HepG2 (cell line): ENCODE measurements around the gene ITGB6. TPM values are rescaled to one million over a fixed set of nuclear protein-coding genes. Genes with fewer than 3 reads are reported as not detected.

Experiments
- ATAC-seq: fragments of 200-7000 bp; cut with Tn5 transposase; 3 replicates; pipeline ENCODE4 v1.9.1; 2020; ENCODE audit warnings: mild to moderate bottlenecking, moderate library complexity
- BruUV-seq: library from RNA; stranded (reverse); fragments of 400-500 nt; replicated peaks from 2 replicates; lab custom pipeline; 2021; lab: Mats Ljungman, UMichigan
- CTCF ChIA-PET: fragments of 300-600 bp; formaldehyde crosslinking; extraction: SDS; loops from one replicate; lab custom pipeline; 2021; ENCODE audit warnings: low total read pairs, inconsistent platforms, low intra/inter-chr PET ratio; lab: Yijun Ruan, JAX
- POLR2A ChIA-PET: fragments of 350-600 bp; sonication (Branson Sonifier 250); formaldehyde crosslinking; loops from one replicate; lab custom pipeline; 2020; ENCODE audit warnings: antibody characterized with exemption, inconsistent platforms; lab: Yijun Ruan, JAX
- DNase-seq: peaks from one replicate; pipeline ENCODE4 v3.0.0-alpha.2; 2015; ENCODE audit warnings: low spot score
- FAIRE-seq: peaks from 3 replicates; lab custom pipeline; 2011; peaks lifted over from hg19 to GRCh38; lab: Jason Lieb, UNC
- H2AFZ ChIP-seq: one replicate; pipeline ENCODE4 v1.6.1; 2011; ENCODE audit warnings: low read length, inconsistent platforms
- H3K27ac ChIP-seq: fragments of 300-600 bp; 3 replicates; pipeline ENCODE4 v1.8.0; 2011; ENCODE audit warnings: mixed run types, mild to moderate bottlenecking, mixed read lengths, low read length, inconsistent platforms; ENCODE audit not compliant: insufficient read depth; ENCODE audit errors: extremely low read length
- H3K27me3 ChIP-seq, 2 experiments: fragments of 200-600 bp in 1 of 2; 2 replicates in 1 of 2; 3 replicates in 1 of 2; pipeline versions ENCODE4 v1.6.0 to v1.8.0; 2011; ENCODE audit warnings: low read length in 2 of 2, mild to moderate bottlenecking in 2 of 2, moderate library complexity in 2 of 2, inconsistent platforms in 1 of 2; ENCODE audit not compliant: insufficient read depth in 2 of 2, control insufficient read depth in 1 of 2
- H3K36me3 ChIP-seq, 2 experiments: fragments of 200-600 bp in 1 of 2; replicated peaks in 1 of 2; 2 replicates in 1 of 2; 3 replicates in 1 of 2; pipeline versions ENCODE4 v1.5.1 to v1.8.0; 2011; ENCODE audit warnings: low read length in 2 of 2, inconsistent platforms in 1 of 2; ENCODE audit not compliant: insufficient read depth in 2 of 2, control insufficient read depth in 1 of 2
- H3K4me1 ChIP-seq: 2 replicates; pipeline ENCODE4 v1.5.1; 2012; ENCODE audit warnings: low read length, inconsistent platforms; ENCODE audit not compliant: insufficient read depth
- H3K4me2 ChIP-seq: 2 replicates; pipeline ENCODE4 v1.6.0; 2011; ENCODE audit warnings: low read depth, low read length, inconsistent platforms
- H3K4me3 ChIP-seq, 3 experiments: fragments of 200-600 bp in 1 of 3; sonication (generic), shearing (Covaris generic) in 1 of 3; replicated peaks in 1 of 3; 2 replicates each; pipeline ENCODE4 v1.5.1; 2011 to 2016; ENCODE audit warnings: low read length in 3 of 3, inconsistent platforms in 2 of 3, low read depth in 2 of 3, mild to moderate bottlenecking in 2 of 3, control low read depth in 1 of 3, mixed read lengths in 1 of 3; ENCODE audit not compliant: insufficient read depth in 1 of 3
- H3K79me2 ChIP-seq: one replicate; pipeline ENCODE4 v1.6.1; 2011; ENCODE audit warnings: low read length, inconsistent platforms; ENCODE audit not compliant: insufficient read depth
- H3K9ac ChIP-seq: 2 replicates; pipeline ENCODE4 v1.6.0; 2011; ENCODE audit warnings: mild to moderate bottlenecking, low read depth, low read length, inconsistent platforms; ENCODE audit not compliant: insufficient read depth
- H3K9me3 ChIP-seq: 2 replicates; pipeline ENCODE4 v1.5.1; 2012; ENCODE audit warnings: mild to moderate bottlenecking, low read length
- H4K20me1 ChIP-seq: 2 replicates; pipeline ENCODE4 v1.6.0; 2011; ENCODE audit warnings: inconsistent platforms, mild to moderate bottlenecking, low read length, moderate library complexity; ENCODE audit not compliant: insufficient read depth
- ARHGAP35 ChIP-seq: sonication (generic); formaldehyde crosslinking; IDR thresholded peaks from 2 replicates; pipeline ENCODE4 v1.9.0; 2022; ENCODE audit warnings: mild to moderate bottlenecking, inconsistent platforms, moderate library complexity, missing genetic modification reagents, borderline replicate concordance
- CHD2 ChIP-seq: IDR thresholded peaks from 2 replicates; pipeline ENCODE4 v1.6.1; 2011; ENCODE audit warnings: low read depth, low read length, improper control_type of control experiment
- HNRNPLL ChIP-seq: fragments of 200-400 bp; formaldehyde crosslinking; IDR thresholded peaks from 2 replicates; pipeline ENCODE4 v1.6.1; 2017; ENCODE audit warnings: mild to moderate bottlenecking, low read depth, low read length; ENCODE audit not compliant: poor library complexity, severe bottlenecking
- LCORL ChIP-seq, 2 experiments: fragments of 450-650 bp in 1 of 2; sonication (generic) in 1 of 2; formaldehyde crosslinking in 1 of 2; IDR thresholded peaks; 2 replicates each; pipeline versions ENCODE4 v1.5.0 to v1.6.1; 2017 to 2020; ENCODE audit warnings: antibody characterized with exemption in 1 of 2, missing genetic modification reagents in 1 of 2
- NR1H2 ChIP-seq: sonication (generic); formaldehyde crosslinking; IDR thresholded peaks from 2 replicates; pipeline ENCODE4 v1.8.1; 2022; ENCODE audit warnings: low read depth, missing genetic modification reagents, borderline replicate concordance
- PCBP1 ChIP-seq: fragments of 200-400 bp; formaldehyde crosslinking; IDR thresholded peaks from 2 replicates; pipeline ENCODE4 v1.6.1; 2017; ENCODE audit warnings: mild to moderate bottlenecking, low read depth, low read length, borderline replicate concordance
- PLRG1 ChIP-seq: fragments of 450-650 bp; conservative IDR thresholded peaks from 2 replicates; pipeline ENCODE4 v1.6.1; 2016
- SOX13 ChIP-seq, 3 experiments: fragments of 450-650 bp in 1 of 3; sonication (generic) in 1 of 3; formaldehyde crosslinking in 1 of 3; IDR thresholded peaks in 2 of 3; conservative IDR thresholded peaks in 1 of 3; 2 replicates each; pipeline versions ENCODE4 v1.5.0 to v1.6.1; 2016 to 2020; ENCODE audit warnings: antibody characterized with exemption in 1 of 3, mild to moderate bottlenecking in 1 of 3, missing compliant biosample characterization in 1 of 3, missing genetic modification reagents in 1 of 3, moderate library complexity in 1 of 3
- WGBS: methylation state at CpG from one replicate; pipeline ENCODE4 v1.1.6; 2017; ENCODE audit warnings: low lambda C conversion rate; 5-methylcytosine and 5-hydroxymethylcytosine counted together
- in situ Hi-C: cut with HindIII; loops from 2 replicates; pipeline ENCODE4 v1.10.0; 2017; ENCODE audit warnings: low pct_unique_long_range_greater_than_20kb; ENCODE audit not compliant: extremely low pct_ligation_motif_present
- intact Hi-C: fragments of 100-400 bp; cut with micrococcal nuclease; formaldehyde crosslinking; loops from one replicate; pipeline ENCODE4 v1.10.0; 2022; ENCODE audit not compliant: unreplicated experiment
- polyA plus RNA-seq, 8 experiments: library from polyadenylated mRNA; depleted of rRNA in 3 of 8; stranded (reverse) in 7 of 8; unstranded in 1 of 8; fragments of >200 nt; fragmentation: Illumina TruSeq in 4 of 8; extraction: Trizol in 4 of 8; gene quantifications; 2 replicates each; pipeline versions ENCODE4 v1.2.1 to v1.2.3, GENCODE V29; 2011 to 2016; ENCODE audit warnings: low read depth in 4 of 8, missing spikeins in 1 of 8, mixed read lengths in 1 of 8; ENCODE audit not compliant: insufficient read depth in 1 of 8
- total RNA-seq, 5 experiments: library from RNA; depleted of rRNA; stranded (reverse); fragments of >200 nt; fragmentation: Illumina TruSeq; extraction: Trizol; gene quantifications; 2 replicates each; pipeline ENCODE4 v1.2.3, GENCODE V29; 2016; ENCODE audit warnings: low read depth in 1 of 5
- TF ChIP-seq, protein P1 (sequence below): sonication (generic); formaldehyde crosslinking; conservative IDR thresholded peaks from 2 replicates; pipeline ENCODE4 v1.4.0; 2020; ENCODE audit warnings: missing genetic modification reagents
- TF ChIP-seq, protein P2 (sequence below): IDR thresholded peaks from 2 replicates; pipeline ENCODE4 v1.6.1; 2016; ENCODE audit warnings: control low read depth
- TF ChIP-seq, protein P3 (sequence below): sonication (generic); formaldehyde crosslinking; IDR thresholded peaks from 2 replicates; pipeline ENCODE4 v1.8.0; 2022; ENCODE audit warnings: missing genetic modification reagents, mild to moderate bottlenecking, inconsistent platforms, borderline replicate concordance

Gene ITGB6
- total and polyA plus RNA-seq, 2 of the 13 experiments (the other 11 are each of a cell fraction or from before 2014, with no cell fraction given) = not detected

DNA sequence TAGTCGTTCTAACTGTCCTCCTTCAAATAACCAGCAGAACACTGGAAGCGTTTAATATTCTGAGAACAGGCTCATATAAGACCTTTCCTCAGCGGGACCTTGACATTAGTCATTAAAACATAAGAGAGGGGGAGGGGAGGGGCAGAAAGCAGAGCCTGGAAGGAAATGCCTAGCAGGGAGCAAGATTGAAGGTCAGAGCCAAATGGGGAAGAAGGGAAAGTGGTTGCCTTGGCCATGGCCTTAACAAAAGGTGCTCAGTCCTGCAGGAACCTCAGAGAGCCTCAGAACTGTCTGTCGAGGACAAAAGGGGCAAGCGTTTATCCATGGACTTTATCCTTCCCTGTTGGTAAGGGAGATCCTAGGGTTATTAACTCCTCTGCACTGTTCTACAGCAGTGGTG, 136.8 kb downstream of the ITGB6 start:
- no TSS peak for BruUV-seq
- intact Hi-C loops (no loop called here), in situ Hi-C loops (no loop called here)
- ATAC-seq (peak; percentile 37), DNase-seq (no peak), FAIRE-seq (no peak)
- H3K4me3 ChIP-seq = no peak overlapping the region
- H3K36me3 ChIP-seq = no peaks in the 10 kb centered on the region
- 16% methylated on average over 5 of the region's 5 CpGs for WGBS
- H3K79me2 ChIP-seq = no peaks in the 10 kb centered on the region
- H3K4me2 ChIP-seq = no peak overlapping the region
- H3K27ac ChIP-seq = no peak overlapping the region
- H3K9ac ChIP-seq = no peak overlapping the region
- H3K4me1 ChIP-seq = no peaks in the 10 kb centered on the region
- TF ChIP-seq SOX13 (IDR thresholded peaks at IDR 0.05) (no peak), SOX13 (CRISPR knock-in tag; conservative IDR thresholded peaks at IDR 0.05 in 1 of 2, IDR thresholded peaks at IDR 0.05 in 1 of 2) (no peak), ARHGAP35 (CRISPR knock-in tag) (no peak), NR1H2 (no peak), HNRNPLL (no peak), PLRG1 (no peak), PCBP1 (no peak), CHD2 (no peak), LCORL (IDR thresholded peaks at IDR 0.05) (no peak), LCORL (CRISPR knock-in tag; IDR thresholded peaks at IDR 0.05) (no peak)
- TF ChIP-seq, protein P1, sequence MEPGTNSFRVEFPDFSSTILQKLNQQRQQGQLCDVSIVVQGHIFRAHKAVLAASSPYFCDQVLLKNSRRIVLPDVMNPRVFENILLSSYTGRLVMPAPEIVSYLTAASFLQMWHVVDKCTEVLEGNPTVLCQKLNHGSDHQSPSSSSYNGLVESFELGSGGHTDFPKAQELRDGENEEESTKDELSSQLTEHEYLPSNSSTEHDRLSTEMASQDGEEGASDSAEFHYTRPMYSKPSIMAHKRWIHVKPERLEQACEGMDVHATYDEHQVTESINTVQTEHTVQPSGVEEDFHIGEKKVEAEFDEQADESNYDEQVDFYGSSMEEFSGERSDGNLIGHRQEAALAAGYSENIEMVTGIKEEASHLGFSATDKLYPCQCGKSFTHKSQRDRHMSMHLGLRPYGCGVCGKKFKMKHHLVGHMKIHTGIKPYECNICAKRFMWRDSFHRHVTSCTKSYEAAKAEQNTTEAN (CRISPR knock-in tag) = no peak
- TF ChIP-seq, protein P2, sequence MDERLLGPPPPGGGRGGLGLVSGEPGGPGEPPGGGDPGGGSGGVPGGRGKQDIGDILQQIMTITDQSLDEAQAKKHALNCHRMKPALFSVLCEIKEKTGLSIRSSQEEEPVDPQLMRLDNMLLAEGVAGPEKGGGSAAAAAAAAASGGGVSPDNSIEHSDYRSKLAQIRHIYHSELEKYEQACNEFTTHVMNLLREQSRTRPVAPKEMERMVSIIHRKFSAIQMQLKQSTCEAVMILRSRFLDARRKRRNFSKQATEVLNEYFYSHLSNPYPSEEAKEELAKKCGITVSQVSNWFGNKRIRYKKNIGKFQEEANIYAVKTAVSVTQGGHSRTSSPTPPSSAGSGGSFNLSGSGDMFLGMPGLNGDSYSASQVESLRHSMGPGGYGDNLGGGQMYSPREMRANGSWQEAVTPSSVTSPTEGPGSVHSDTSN (CRISPR knock-in tag) = no peak
- TF ChIP-seq, protein P3, sequence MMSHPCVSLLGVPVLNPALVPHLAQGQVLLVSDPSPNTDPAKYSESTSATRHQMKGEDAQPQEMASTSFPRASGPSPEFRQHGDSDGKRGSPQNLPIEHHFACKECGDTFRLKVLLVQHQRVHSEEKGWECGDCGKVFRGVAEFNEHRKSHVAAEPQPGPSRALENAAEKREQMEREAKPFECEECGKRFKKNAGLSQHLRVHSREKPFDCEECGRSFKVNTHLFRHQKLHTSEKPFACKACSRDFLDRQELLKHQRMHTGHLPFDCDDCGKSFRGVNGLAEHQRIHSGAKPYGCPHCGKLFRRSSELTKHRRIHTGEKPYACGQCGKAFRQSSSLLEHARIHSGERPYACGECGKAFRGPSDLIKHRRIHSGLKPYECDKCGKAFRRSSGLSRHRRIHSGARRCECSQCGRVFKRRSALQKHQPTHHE = no peak
- no peaks in the 10 kb centered on the region for H4K20me1 ChIP-seq
- H2AFZ ChIP-seq = no peak overlapping the region
- H3K9me3 ChIP-seq = no peaks in the 10 kb centered on the region
- peaks cover 3 to 31% of the 10 kb centered on the region in 2 experiments; a peak in 3 of 5 replicates for H3K27me3 ChIP-seq
- ChIA-PET POLR2A (no interaction called here), CTCF (no interaction called here)
